ENCODE data around the gene AGAP1. TPM values are rescaled to one million over a fixed set of nuclear protein-coding genes. Genes with fewer than 3 reads are reported as not detected.

Gene AGAP1
- total RNA-seq, 3 donors from 2014 or later: 1.9 to 2.6 (median 2.1) TPM

GRCh38 chr2:235658351-235659174 lies 164.7 kb downstream of the AGAP1 start:
- Mint-ChIP-seq H3K4me3 (no peak overlapping the region), H3K27me3 (ENCODE audit: low read depth) (peaks cover 42% of the 10 kb centered on the region), H3K36me3 (ENCODE audit: insufficient read depth) (no peaks in the 10 kb centered on the region), H3K4me1 (ENCODE audit: low read depth) (no peaks in the 10 kb centered on the region), H3K9me3 (no peaks in the 10 kb centered on the region)
- DNase-seq (no peak), ATAC-seq (no peak)

- no peaks in the 10 kb centered on the region for H3K9me3 Mint-ChIP-seq
- no peaks in the 10 kb centered on the region for H3K36me3 Mint-ChIP-seq (ENCODE audit: insufficient read depth)
- H3K27me3 Mint-ChIP-seq (ENCODE audit: low read depth): peaks cover 50% of the 10 kb centered on the region
- DNase-seq: no peak
- no peak for ATAC-seq
- H3K4me1 Mint-ChIP-seq (ENCODE audit: low read depth): no peaks in the 10 kb centered on the region
- H3K4me3 Mint-ChIP-seq: no peak overlapping the region
These were observed 166.0 kb downstream of the AGAP1 start for GRCh38 chr2:235659767-235660322.

DNA sequence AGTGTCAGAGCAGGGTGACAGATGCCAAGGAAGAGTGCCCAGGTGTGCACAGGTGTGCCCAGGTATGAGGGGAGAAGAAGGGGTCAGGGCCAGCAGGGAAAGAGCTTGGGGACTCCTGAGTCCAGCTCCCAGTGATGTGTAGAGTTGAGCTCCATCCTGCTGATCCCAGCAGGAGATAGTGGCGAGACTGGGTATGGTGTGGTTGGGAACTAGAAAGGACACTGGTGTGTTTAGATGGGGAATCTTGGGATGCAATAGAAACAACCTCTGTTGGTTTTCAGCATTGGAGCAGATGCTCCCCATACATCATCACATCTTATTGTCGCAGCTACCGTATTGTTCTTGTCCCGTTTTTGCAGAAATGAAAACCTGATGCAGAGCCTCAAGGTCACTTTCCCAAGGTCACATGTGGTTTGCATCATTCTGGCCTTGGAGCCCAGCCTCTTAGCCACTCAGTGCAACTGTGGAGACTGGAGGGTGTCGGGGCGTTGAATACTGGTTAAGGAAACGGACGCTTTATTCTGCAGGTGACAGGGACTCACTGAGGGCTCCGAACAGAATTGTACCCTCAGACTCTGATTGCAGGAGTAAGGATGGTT lies 166.7 kb downstream of the AGAP1 start:
- Mint-ChIP-seq H3K4me3 (no peak overlapping the region), H3K36me3 (ENCODE audit: insufficient read depth) (no peaks in the 10 kb centered on the region), H3K4me1 (ENCODE audit: low read depth) (no peaks in the 10 kb centered on the region), H3K9me3 (no peaks in the 10 kb centered on the region), H3K27me3 (ENCODE audit: low read depth) (peaks cover 51% of the 10 kb centered on the region)
- DNase-seq: no peak
- no peak for ATAC-seq

DNA sequence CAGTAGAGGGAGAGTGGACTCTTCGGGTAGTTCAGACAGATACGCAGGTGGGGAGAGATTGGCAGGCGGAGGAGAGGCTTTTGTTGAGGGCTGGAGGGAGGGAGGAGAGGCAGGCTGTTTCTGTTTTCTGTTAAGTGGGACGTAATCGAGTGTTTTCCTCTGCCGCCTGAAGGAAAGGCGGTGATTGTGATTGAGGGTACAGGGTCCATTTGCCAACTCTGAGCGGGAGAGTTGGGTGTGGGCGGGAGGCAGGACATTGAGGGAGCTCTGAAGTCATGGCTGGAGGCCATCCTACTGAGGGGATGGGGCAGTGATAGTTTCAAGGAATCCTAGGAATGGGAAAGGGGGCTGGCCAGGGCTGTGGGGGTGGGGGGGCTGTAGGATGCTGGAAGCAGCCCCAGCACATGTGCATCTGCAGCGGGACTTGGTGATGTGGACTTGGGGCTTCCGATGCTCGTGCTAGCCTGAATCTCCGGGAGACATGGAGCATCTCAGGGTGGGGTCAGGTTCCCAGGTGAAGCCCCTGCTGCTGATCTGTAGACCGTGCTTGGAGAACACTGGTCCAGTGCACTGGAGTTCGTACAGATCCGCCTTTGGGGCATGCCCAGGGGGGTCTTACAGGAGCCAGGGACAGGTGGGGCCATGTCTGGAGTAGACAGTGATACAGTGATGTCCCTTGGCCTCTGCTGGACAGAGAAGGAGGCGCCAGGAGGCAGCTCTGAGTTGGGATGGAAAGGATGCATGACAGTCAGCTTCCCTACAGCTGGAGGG lies 167.5 kb downstream of the AGAP1 start:
- H3K9me3 Mint-ChIP-seq: no peaks in the 10 kb centered on the region
- H3K4me1 Mint-ChIP-seq (ENCODE audit: low read depth): no peaks in the 10 kb centered on the region
- H3K4me3 Mint-ChIP-seq: no peak overlapping the region
- ATAC-seq (no peak), DNase-seq (no peak)
- no peaks in the 10 kb centered on the region for H3K36me3 Mint-ChIP-seq (ENCODE audit: insufficient read depth)
- H3K27me3 Mint-ChIP-seq (ENCODE audit: low read depth): peaks cover 59% of the 10 kb centered on the region

DNA sequence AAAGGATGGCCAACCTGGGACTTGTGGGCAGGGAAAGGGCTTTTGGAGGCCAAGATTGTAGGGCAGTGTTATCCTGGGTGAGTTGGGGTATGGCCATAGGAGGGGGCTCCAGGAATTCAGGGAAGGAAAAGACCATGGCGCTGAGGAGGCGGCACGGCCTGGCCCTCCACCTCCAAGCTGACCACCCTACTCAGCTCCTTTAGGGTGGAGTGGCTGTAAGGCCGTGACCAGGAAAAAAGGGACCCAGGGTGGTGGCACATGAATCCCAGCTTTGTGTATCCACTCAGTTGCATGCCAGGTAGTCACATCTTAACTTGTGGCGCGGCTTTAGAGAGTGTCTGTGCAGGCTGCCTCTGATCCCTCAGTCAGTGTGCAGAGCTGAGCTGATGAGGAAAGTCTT lies 168.1 kb downstream of the AGAP1 start:
- Mint-ChIP-seq H3K36me3 (ENCODE audit: insufficient read depth) (no peaks in the 10 kb centered on the region), H3K4me1 (ENCODE audit: low read depth) (no peaks in the 10 kb centered on the region), H3K27me3 (ENCODE audit: low read depth) (peaks cover 65% of the 10 kb centered on the region), H3K9me3 (no peaks in the 10 kb centered on the region), H3K4me3 (no peak overlapping the region)
- ATAC-seq: no peak
- DNase-seq: no peak

GRCh38 chr2:235663875-235664274 lies 170.0 kb downstream of the AGAP1 start:
- no peak overlapping the region for H3K4me3 Mint-ChIP-seq
- DNase-seq (no peak), ATAC-seq (no peak)
- H3K27me3 Mint-ChIP-seq (ENCODE audit: low read depth): peaks cover 70% of the 10 kb centered on the region
- H3K4me1 Mint-ChIP-seq (ENCODE audit: low read depth): peaks cover 1% of the 10 kb centered on the region
- no peaks in the 10 kb centered on the region for H3K9me3 Mint-ChIP-seq
- no peaks in the 10 kb centered on the region for H3K36me3 Mint-ChIP-seq (ENCODE audit: insufficient read depth)

DNA sequence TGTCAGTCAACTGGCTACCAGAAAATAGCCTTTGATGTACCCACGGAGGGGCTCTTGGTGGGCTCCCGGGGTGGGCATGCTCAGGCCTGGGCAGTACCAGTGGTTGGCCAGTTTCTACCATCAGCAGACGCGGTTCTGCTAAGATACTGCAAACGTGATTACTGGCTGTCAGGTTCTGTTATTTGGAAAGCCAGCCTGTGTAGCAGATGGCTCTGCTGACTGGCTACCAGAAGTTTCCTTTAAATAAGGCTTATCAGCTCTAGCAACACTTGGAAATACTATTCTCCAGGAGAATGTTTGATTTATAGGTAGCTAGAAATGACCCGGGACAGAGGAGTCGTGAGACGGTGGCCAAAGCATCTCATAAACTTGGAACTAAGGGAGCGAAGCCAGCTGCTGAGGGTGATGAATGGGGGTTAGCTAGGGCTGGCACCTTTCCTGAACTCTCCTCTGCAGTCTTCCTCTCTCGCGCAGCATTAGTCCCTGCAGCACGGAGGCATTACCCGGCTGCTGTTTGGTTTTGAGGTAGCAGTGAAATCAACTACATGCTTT lies 171.9 kb downstream of the AGAP1 start:
- no peaks in the 10 kb centered on the region for H3K9me3 Mint-ChIP-seq
- H3K36me3 Mint-ChIP-seq (ENCODE audit: insufficient read depth): no peaks in the 10 kb centered on the region
- peaks cover 61% of the 10 kb centered on the region for H3K27me3 Mint-ChIP-seq (ENCODE audit: low read depth)
- no peak for ATAC-seq
- H3K4me1 Mint-ChIP-seq (ENCODE audit: low read depth): peaks cover 4% of the 10 kb centered on the region
- H3K4me3 Mint-ChIP-seq: peak overlapping the region; percentile 20
- DNase-seq: no peak

GRCh38 chr2:235666213-235666781 lies 172.5 kb downstream of the AGAP1 start:
- no peak for DNase-seq
- peaks cover 56% of the 10 kb centered on the region for H3K27me3 Mint-ChIP-seq (ENCODE audit: low read depth)
- peak overlapping the region; percentile 20 for H3K4me3 Mint-ChIP-seq
- H3K9me3 Mint-ChIP-seq: no peaks in the 10 kb centered on the region
- H3K4me1 Mint-ChIP-seq (ENCODE audit: low read depth): peaks cover 4% of the 10 kb centered on the region
- H3K36me3 Mint-ChIP-seq (ENCODE audit: insufficient read depth): no peaks in the 10 kb centered on the region
- ATAC-seq: no peak

- no peak overlapping the region for H3K4me3 Mint-ChIP-seq
These were observed 174.9 kb downstream of the AGAP1 start for GRCh38 chr2:235668782-235669181.

GRCh38 chr2:235669269-235669831 lies 175.5 kb downstream of the AGAP1 start:
- H3K27me3 Mint-ChIP-seq (ENCODE audit: low read depth): peaks cover 53% of the 10 kb centered on the region
- peak; percentile 57 to 63 for ATAC-seq
- H3K4me1 Mint-ChIP-seq (ENCODE audit: low read depth): peaks cover 12% of the 10 kb centered on the region
- no peak overlapping the region for H3K4me3 Mint-ChIP-seq
- no peaks in the 10 kb centered on the region for H3K36me3 Mint-ChIP-seq (ENCODE audit: insufficient read depth)
- DNase-seq: no peak
- H3K9me3 Mint-ChIP-seq: no peaks in the 10 kb centered on the region

More at GRCh38 chr2:235668782-235669181, 174.9 kb downstream of the AGAP1 start:
- no peaks in the 10 kb centered on the region for H3K36me3 Mint-ChIP-seq (ENCODE audit: insufficient read depth)
- no peak for ATAC-seq
- DNase-seq: no peak
- peaks cover 55% of the 10 kb centered on the region for H3K27me3 Mint-ChIP-seq (ENCODE audit: low read depth)
- H3K9me3 Mint-ChIP-seq: no peaks in the 10 kb centered on the region
- peaks cover 12% of the 10 kb centered on the region for H3K4me1 Mint-ChIP-seq (ENCODE audit: low read depth)

GRCh38 chr2:235669983-235670962 lies 176.4 kb downstream of the AGAP1 start:
- H3K36me3 Mint-ChIP-seq (ENCODE audit: insufficient read depth): no peaks in the 10 kb centered on the region
- H3K27me3 Mint-ChIP-seq (ENCODE audit: low read depth): peaks cover 51% of the 10 kb centered on the region
- no peak overlapping the region for H3K4me3 Mint-ChIP-seq
- ATAC-seq: peak in 1 of 2 donors; percentile 9
- no peaks in the 10 kb centered on the region for H3K9me3 Mint-ChIP-seq
- no peak for DNase-seq
- H3K4me1 Mint-ChIP-seq (ENCODE audit: low read depth): peaks cover 12% of the 10 kb centered on the region

DNA sequence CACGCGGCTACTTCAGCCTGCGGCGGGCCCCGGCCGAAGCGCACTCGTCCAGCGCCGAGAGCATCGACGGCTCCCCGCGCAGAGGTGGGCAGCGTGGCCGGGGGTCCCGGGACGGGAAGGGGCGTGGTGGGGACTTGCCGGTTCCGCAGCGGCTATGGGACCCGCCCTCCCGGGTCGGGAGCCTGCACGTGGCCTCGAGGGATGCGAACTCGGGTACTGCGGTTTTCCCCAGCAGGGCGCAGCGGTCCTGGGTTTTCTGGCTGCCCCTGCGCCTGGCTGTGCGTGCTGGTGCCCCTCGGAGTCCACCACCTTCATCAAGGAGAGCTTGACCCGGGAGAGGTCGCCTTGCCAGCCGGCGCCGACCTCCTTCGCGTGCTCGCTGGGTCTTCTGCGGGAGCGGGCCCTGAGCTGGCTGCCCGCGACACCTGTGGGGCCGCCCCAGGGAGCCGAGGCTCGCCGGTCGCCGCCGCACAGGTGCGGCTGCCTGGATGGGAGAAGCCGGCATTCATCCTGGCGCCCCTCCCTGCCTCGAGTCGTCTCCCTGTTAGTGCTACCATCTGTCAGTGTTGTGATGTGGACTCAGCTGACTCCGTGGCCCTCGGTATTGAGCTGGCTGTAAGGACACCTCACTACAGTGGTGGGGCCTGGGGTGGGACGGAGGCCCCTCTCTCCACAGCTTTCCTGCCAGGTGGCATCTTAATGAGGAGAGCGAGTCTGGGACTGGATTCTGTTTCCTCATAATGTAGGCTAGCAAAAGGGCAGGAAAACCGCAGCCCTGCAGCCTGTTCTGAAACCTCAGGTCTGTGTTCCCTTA lies 177.3 kb downstream of the AGAP1 start:
- Mint-ChIP-seq H3K27me3 (ENCODE audit: low read depth) (peaks cover 50% of the 10 kb centered on the region), H3K4me1 (ENCODE audit: low read depth) (peaks cover 12% of the 10 kb centered on the region), H3K4me3 (peak overlapping the region; percentile 31), H3K9me3 (no peaks in the 10 kb centered on the region), H3K36me3 (ENCODE audit: insufficient read depth) (no peaks in the 10 kb centered on the region)
- no peak for DNase-seq
- ATAC-seq: no peak
